B cell (primary cell): ENCODE data around the gene GRK1.

Experiments used
- EZH2 ChIP-seq: IDR thresholded peaks from 2 replicates; pipeline ENCODE4 v1.6.1; 2012; ENCODE audit warnings: borderline replicate concordance, low read depth, mild to moderate bottlenecking, moderate library complexity, low read length; ENCODE audit not compliant: insufficient read depth, poor library complexity, severe bottlenecking
- TF ChIP-seq, protein P1 (sequence below): fragments of 200-600 bp; IDR thresholded peaks from one replicate; pipeline ENCODE4 v1.8.0; 2022; ENCODE audit warnings: antibody characterized with exemption, mild to moderate bottlenecking

DNA sequence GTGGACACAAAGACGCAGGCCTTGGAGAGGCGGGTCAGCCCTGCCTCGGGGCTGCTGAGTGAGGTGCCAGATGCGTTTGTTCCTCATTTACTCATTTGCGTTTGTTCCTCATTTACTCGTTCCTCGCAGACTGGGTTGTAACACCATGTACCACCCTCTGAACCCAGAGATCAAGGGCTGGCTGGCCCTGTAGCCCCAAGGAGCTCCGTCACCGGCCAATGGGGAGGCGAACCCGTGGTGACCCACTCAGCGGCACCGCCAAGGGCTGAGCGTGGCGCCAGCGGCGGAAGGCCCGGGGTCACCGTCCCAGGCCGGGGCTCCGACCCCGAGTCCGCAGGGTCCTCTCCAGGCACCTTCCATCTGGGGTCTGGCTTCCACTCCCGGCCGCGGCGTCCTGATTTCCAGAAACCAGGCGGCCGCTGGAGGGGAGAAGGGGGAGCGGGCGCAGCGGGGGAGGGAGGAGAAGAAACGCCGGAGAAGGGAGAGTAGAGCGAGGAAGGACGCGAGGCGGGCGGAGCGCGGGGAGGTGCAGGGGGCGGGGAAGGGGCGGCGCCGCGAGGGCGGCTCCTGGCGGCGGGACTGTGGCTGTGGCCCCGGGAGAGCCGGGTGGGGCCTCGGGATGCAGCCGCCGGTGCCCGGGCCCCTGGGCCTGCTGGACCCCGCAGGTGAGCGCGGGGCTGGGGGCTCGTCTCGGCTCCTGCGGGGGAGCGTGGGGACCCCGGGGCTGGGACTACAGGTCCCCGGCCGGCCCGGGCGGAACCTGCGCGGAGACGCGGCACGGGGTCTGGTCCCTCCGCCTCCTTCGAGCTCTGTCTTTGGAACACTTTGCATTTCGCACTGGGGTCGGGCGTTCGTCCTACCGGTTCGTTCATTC, 91.9 kb downstream of the GRK1 start, which contains the start of gene TMEM255B:
- TF ChIP-seq, protein P1, sequence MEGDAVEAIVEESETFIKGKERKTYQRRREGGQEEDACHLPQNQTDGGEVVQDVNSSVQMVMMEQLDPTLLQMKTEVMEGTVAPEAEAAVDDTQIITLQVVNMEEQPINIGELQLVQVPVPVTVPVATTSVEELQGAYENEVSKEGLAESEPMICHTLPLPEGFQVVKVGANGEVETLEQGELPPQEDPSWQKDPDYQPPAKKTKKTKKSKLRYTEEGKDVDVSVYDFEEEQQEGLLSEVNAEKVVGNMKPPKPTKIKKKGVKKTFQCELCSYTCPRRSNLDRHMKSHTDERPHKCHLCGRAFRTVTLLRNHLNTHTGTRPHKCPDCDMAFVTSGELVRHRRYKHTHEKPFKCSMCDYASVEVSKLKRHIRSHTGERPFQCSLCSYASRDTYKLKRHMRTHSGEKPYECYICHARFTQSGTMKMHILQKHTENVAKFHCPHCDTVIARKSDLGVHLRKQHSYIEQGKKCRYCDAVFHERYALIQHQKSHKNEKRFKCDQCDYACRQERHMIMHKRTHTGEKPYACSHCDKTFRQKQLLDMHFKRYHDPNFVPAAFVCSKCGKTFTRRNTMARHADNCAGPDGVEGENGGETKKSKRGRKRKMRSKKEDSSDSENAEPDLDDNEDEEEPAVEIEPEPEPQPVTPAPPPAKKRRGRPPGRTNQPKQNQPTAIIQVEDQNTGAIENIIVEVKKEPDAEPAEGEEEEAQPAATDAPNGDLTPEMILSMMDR, result peak; percentile 56
- TF ChIP-seq EZH2, result no peak
